ENCODE results near the gene ALB.

GRCh38 chr4:73459048-73459421 lies 54.9 kb downstream of the ALB start:
- TF ChIP-seq CTCF (IDR thresholded peaks at IDR 0.05): no peak
- TF ChIP-seq ZFX (IDR thresholded peaks at IDR 0.05; ENCODE audit: borderline replicate concordance): no peak
